Esophagus (tissue), 2 donors: Measurements from ENCODE around the gene PHF12. TPM values are rescaled to one million over a fixed set of nuclear protein-coding genes. Genes with fewer than 3 reads are reported as not detected.
A peak's percentile ranks its signal among the peaks of the same experiment; 100 is the strongest.

Experiments used
- H3K27ac ChIP-seq, 2 donors: one replicate each; pipeline ENCODE4 v1.5.1; 2013; ENCODE audit warnings: low read depth in 2 of 2, mild to moderate bottlenecking in 2 of 2, inconsistent platforms in 1 of 2, low read length in 1 of 2, moderate library complexity in 1 of 2
- H3K27me3 ChIP-seq, 2 donors: one replicate each; pipeline ENCODE4 v1.6.1; 2013; ENCODE audit warnings: low read length in 2 of 2, control low read depth in 1 of 2, mild to moderate bottlenecking in 1 of 2; ENCODE audit not compliant: insufficient read depth in 2 of 2, control insufficient read depth in 1 of 2
- H3K36me3 ChIP-seq, 2 donors: one replicate each; pipeline ENCODE4 v1.6.1; 2013; ENCODE audit warnings: low read length in 1 of 2; ENCODE audit not compliant: control insufficient read depth in 2 of 2, insufficient read depth in 2 of 2
- H3K4me1 ChIP-seq, 2 donors: one replicate each; pipeline ENCODE4 v1.6.1; 2013; ENCODE audit warnings: low read length in 1 of 2; ENCODE audit not compliant: control insufficient read depth in 2 of 2, insufficient read depth in 2 of 2
- H3K4me3 ChIP-seq, 2 donors: one replicate each; pipeline ENCODE4 v1.5.1; 2013; ENCODE audit warnings: low read length in 2 of 2, mild to moderate bottlenecking in 2 of 2, low read depth in 1 of 2, moderate library complexity in 1 of 2
- H3K9me3 ChIP-seq, 2 donors: one replicate each; pipeline ENCODE4 v1.6.1; 2013; ENCODE audit warnings: mild to moderate bottlenecking in 2 of 2, low read depth in 1 of 2, low read length in 1 of 2, moderate library complexity in 1 of 2; ENCODE audit not compliant: control insufficient read depth in 2 of 2, insufficient read depth in 1 of 2
- WGBS, 2 donors: extraction: QIAGEN DNeasy Blood & Tissue Kit; methylation state at CpG; one replicate each; pipeline ENCODE4 v1.1.7; 2013; 5-methylcytosine and 5-hydroxymethylcytosine counted together
- polyA plus RNA-seq, 2 donors: library from polyadenylated mRNA; stranded (reverse); fragments of 200-250 nt; gene quantifications; one replicate each; pipeline ENCODE4 v1.2.3, GENCODE V29; 2013
- donor health status: healthy with polysubstance abuse.
- donor health status: Bipolar disorder and iron deficiency.

The PHF12 gene
- polyA plus RNA-seq, 2 donors: 8.6 to 9.1 TPM

GRCh38 chr17:28956861-28957260 lies 5.5 kb upstream of the PHF12 start:
- H3K36me3 ChIP-seq: no peaks in the 10 kb centered on the region

GRCh38 chr17:28956112-28956511 lies 4.8 kb upstream of the PHF12 start:
- no peaks in the 10 kb centered on the region for H3K27me3 ChIP-seq
- no peaks in the 10 kb centered on the region for H3K4me1 ChIP-seq
- no peak overlapping the region for H3K27ac ChIP-seq
- H3K36me3 ChIP-seq: no peaks in the 10 kb centered on the region
- 77 to 82% methylated on average over 7 of the region's 7 CpGs for WGBS, 2 donors
- H3K9me3 ChIP-seq: no peaks in the 10 kb centered on the region
- no peak overlapping the region for H3K4me3 ChIP-seq

More at GRCh38 chr17:28956861-28957260, 5.5 kb upstream of the PHF12 start:
- H3K4me3 ChIP-seq: no peak overlapping the region
- 85 to 93% methylated on average over 3 of the region's 3 CpGs for WGBS, 2 donors
- H3K4me1 ChIP-seq: no peaks in the 10 kb centered on the region
- H3K9me3 ChIP-seq: no peaks in the 10 kb centered on the region
- no peak overlapping the region for H3K27ac ChIP-seq
- H3K27me3 ChIP-seq: no peaks in the 10 kb centered on the region

- H3K9me3 ChIP-seq: no peaks in the 10 kb centered on the region
- 92 to 93% methylated on average over 5 of the region's 5 CpGs for WGBS, 2 donors
- H3K36me3 ChIP-seq: no peaks in the 10 kb centered on the region
- no peak overlapping the region for H3K4me3 ChIP-seq
- H3K27ac ChIP-seq: no peak overlapping the region
- H3K27me3 ChIP-seq: no peaks in the 10 kb centered on the region
- no peaks in the 10 kb centered on the region for H3K4me1 ChIP-seq
These were observed 4.1 kb upstream of the PHF12 start for GRCh38 chr17:28955408-28955807.

GRCh38 chr17:28954886-28955285 lies 3.6 kb upstream of the PHF12 start:
- Histone ChIP-seq H3K27me3 (no peaks in the 10 kb centered on the region), H3K27ac (no peak overlapping the region), H3K36me3 (no peaks in the 10 kb centered on the region), H3K4me1 (no peaks in the 10 kb centered on the region), H3K9me3 (no peaks in the 10 kb centered on the region), H3K4me3 (no peak overlapping the region)
- WGBS, 2 donors: 74 to 78% methylated on average over 2 of the region's 2 CpGs

- no peaks in the 10 kb centered on the region for H3K27me3 ChIP-seq
- H3K4me3 ChIP-seq: no peak overlapping the region
- no peaks in the 10 kb centered on the region for H3K4me1 ChIP-seq
- no peaks in the 10 kb centered on the region for H3K36me3 ChIP-seq
- H3K27ac ChIP-seq: no peak overlapping the region
- WGBS, 2 donors: 35% methylated on average over 5 of the region's 5 CpGs
- H3K9me3 ChIP-seq: no peaks in the 10 kb centered on the region
These were observed 2.3 kb upstream of the PHF12 start for GRCh38 chr17:28953444-28954118.

- H3K27me3 ChIP-seq: no peaks in the 10 kb centered on the region
- H3K36me3 ChIP-seq: no peaks in the 10 kb centered on the region
- peak overlapping the region; percentile 55 to 59 for H3K4me3 ChIP-seq
- no peaks in the 10 kb centered on the region for H3K9me3 ChIP-seq
- peak overlapping the region; percentile 98 to 99 for H3K27ac ChIP-seq
- H3K4me1 ChIP-seq: no peaks in the 10 kb centered on the region
- WGBS, 2 donors: 5% methylated on average over 36 of the region's 36 CpGs
These were observed 965 bp upstream of the PHF12 start for GRCh38 chr17:28951991-28952975.

- H3K4me3 ChIP-seq: peak overlapping the region; percentile 73 to 94
- peak overlapping the region; percentile 87 to 93 for H3K27ac ChIP-seq
- WGBS, 2 donors: 0 to 1% methylated on average over 37 to 50 of the region's 51 CpGs
- no peaks in the 10 kb centered on the region for H3K9me3 ChIP-seq
- no peaks in the 10 kb centered on the region for H3K27me3 ChIP-seq
- no peaks in the 10 kb centered on the region for H3K36me3 ChIP-seq
- no peaks in the 10 kb centered on the region for H3K4me1 ChIP-seq
These were observed 428 bp downstream of the PHF12 start for GRCh38 chr17:28950752-28951427.

- H3K9me3 ChIP-seq: no peaks in the 10 kb centered on the region
- H3K36me3 ChIP-seq: no peaks in the 10 kb centered on the region
- peak overlapping the region; percentile 73 to 94 for H3K4me3 ChIP-seq
- 0% methylated on average over 42 to 43 of the region's 43 CpGs for WGBS, 2 donors
- H3K27me3 ChIP-seq: no peaks in the 10 kb centered on the region
- H3K4me1 ChIP-seq: no peaks in the 10 kb centered on the region
- H3K27ac ChIP-seq: peak overlapping the region; percentile 87 to 93
These were observed 1.1 kb downstream of the PHF12 start for GRCh38 chr17:28950017-28950751.
